GM18907 (cell line): ENCODE data around the gene DACT3.

ENCODE experiments used
- ATAC-seq: cut with Tn5 transposase; IDR thresholded peaks from one replicate; pipeline ENCODE4 v1.9.1; 2021; ENCODE audit warnings: mild to moderate bottlenecking, moderate library complexity; ENCODE audit not compliant: unreplicated experiment

Gene DACT3, protein sequence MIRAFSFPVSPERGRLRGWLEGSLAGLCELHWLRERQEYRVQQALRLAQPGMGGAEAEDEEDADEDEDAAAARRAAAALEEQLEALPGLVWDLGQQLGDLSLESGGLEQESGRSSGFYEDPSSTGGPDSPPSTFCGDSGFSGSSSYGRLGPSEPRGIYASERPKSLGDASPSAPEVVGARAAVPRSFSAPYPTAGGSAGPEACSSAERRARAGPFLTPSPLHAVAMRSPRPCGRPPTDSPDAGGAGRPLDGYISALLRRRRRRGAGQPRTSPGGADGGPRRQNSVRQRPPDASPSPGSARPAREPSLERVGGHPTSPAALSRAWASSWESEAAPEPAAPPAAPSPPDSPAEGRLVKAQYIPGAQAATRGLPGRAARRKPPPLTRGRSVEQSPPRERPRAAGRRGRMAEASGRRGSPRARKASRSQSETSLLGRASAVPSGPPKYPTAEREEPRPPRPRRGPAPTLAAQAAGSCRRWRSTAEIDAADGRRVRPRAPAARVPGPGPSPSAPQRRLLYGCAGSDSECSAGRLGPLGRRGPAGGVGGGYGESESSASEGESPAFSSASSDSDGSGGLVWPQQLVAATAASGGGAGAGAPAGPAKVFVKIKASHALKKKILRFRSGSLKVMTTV

GRCh38 chr19:46661020-46661731 lies at the start of gene DACT3:
Gene DACT3 (minus strand): TSS chr19:46661182. CDS start chr19:46661064, 118 bp downstream.
- ATAC-seq = peak; percentile 93

DNA sequence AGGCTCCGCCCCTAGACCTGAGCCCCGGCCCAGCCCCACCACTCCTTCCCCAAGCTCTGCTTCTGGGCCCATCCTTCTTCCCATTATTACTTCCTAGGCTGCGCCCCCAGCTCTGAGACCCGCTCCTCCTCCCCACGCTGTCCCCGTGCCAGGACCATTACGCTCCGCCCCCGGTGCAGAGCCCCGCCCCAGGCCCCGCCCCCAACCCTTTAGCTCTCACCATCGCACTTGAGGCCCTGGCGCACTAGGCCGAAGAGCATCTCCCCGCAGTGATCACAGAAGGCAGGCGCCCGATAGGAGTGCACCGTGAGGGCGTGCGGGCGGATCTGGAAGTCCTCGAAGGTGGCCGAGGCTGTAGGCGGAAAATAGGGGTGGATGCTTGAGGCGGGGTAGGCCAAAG lies 49.7 kb upstream of the DACT3 start:
- no peak for ATAC-seq

DNA sequence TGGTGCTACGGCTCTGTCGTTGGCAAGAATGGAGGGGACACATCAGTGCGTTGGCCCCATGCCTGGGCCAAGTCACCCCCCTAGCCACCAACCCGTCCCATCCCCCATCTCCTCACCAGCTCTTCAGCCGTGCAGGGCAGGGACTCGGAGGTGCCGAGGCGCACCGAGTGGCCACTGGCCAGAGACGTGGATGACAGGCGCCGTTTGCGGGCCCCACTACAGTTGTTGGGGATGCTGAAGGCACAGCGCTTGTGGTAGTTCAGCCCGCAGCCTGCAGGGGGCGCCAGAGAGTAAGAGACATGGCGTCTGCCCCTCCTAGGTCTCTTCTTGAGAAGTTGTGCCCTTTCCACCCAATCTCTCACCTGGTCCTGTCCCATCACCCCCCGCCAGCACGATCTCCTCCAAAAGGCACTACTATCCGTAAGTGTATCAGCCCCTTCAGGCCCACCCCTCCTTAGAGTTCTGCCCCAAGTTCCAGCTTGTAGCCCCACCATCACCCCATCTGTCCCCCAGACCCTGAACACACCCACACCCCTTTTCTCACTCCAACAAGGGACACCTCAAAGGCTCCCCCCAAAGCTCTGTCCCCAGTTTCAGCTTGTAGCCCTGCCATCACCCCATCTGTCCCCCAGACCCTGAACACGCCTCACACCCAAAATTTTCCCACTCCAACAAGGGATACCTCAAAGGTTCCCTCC lies 43.5 kb upstream of the DACT3 start:
- no peak for ATAC-seq

DNA sequence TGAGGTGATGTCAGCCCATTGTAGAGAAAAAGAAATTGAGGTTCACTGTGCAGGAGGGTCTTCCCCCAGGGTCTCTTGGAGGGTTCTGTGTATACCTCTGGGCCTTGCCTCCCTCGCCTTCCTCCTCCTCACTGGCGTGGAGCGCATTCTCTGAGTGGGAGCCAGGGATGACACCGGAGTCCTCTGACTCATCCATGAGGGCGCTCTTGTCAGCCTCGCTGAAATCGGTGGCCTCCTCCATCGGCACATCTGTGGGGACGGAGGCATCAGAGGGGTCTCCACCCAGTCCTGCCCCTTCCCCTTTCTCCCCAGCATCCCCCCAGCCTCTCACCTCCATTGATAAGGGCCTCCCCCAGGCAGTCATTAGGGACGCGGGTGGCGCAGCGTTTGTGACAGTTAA lies 39.7 kb upstream of the DACT3 start:
- ATAC-seq = no peak

DNA sequence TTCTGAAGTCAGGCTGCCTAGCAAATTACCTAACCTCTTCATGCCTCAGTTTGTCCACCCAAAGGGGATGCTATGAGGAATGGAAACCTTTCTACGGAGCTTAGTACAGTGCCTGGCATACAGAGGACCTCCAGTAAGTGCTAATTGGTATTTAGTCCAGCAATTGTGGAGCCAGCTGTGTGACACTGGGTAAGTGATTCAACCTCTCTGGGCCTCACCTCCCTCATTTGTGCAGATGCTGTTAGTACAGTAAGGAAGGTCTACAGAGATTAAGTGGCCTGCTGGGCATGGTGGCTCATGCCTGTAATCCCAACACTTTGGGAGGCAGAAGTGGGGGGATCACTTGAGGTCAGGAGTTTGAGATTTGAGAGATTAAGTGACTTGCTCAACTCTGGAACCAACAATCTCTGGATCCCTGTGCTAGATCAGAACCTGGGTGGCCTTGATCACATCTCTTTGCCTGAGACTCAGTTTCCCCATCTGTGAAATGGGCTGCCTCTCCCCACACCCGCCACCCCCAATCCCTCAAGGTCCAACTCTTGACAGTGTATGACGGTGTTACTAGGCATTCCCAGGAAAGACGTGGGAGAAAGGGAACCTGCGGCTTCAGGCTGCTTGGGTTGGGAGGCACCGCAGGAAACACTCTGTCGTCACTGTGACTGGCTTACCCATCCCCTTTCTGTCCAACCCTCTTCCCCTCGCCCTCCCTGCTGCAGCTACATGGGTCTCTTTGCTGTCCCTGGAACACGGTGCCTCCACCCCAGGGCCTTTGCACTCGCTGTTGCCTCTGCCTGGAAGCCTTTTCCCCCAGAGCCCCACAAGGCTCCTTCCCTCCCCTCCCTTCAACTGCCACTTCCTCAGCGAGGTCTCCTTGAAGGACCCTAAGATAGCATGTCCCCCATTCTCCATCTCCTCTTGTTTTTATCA lies 37.7 kb upstream of the DACT3 start:
- ATAC-seq = no peak

DNA sequence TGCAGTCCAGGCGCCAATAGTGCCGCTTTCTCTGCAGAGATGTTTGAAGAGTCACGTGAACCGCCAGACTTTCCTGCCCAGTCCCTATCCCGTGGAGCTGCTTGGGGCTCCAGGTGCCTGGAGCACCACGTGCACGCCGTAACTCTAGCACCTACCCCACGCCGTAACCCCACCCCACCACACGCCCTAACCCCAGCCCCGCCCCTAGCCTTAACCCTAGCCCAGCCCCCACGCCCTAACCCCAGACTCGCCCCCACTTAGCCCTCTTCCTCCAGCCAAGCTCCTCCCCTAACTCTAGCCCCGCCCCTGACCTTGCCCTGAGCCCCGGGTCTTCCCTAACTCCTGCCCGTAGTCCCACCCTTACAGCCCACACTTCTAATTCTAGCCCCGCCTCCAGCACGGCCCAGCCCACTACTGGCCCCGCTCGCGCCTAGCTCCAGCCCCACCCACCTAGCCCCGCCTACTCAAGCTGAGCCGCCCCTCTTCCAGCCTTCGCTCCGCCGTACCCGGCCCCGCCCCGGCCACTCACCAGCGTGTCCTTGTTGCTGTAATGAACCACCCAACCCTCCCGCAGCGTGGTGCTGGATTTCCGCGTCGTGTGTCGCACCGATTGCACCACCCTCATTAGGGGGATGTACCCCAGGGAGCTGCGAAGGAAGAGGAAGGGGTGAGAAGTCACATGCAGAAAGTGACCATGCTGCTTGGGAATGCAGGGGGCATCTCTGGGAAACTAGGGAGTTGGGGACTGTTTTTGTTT lies 36.4 kb upstream of the DACT3 start:
- ATAC-seq = no peak

DNA sequence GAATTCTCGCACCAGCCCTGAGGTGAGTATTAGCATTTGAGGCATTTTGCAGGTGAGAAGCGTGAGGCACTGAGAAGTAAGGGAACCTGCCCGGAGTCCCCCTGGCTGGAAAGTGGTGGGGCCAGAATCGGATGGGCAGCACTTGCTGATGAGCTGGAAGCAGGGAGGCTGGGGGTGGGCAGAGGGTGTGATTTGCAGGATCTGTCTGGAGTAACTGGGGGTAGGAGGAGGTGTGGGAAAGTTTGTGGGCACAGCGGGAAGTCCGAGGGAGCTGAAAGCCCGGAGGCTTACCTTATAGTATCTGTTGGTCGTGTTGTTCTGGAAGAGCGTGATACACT lies 35.9 kb upstream of the DACT3 start:
- ATAC-seq = no peak

DNA sequence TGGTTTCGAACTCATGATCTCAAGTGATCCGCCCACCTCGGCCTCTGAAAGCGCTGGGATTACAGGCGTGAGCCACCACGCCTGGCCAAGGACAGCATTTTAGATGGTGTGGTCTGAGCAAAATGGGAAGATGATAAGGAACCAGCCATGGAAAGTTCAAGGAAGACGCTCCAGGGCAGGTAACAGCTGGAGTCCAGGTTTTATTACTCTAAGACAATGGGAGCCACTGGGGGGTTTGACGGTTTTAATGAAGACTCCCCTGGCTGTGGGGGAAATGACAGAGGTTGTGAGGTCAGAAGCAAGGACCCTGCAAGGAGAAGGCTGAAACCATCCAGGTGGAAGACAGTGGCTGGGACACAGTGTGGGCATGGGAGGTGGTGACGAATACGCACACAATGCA lies 35.1 kb upstream of the DACT3 start:
- no peak for ATAC-seq

GRCh38 chr19:46693760-46694159 lies 32.8 kb upstream of the DACT3 start:
- ATAC-seq = no peak

DNA sequence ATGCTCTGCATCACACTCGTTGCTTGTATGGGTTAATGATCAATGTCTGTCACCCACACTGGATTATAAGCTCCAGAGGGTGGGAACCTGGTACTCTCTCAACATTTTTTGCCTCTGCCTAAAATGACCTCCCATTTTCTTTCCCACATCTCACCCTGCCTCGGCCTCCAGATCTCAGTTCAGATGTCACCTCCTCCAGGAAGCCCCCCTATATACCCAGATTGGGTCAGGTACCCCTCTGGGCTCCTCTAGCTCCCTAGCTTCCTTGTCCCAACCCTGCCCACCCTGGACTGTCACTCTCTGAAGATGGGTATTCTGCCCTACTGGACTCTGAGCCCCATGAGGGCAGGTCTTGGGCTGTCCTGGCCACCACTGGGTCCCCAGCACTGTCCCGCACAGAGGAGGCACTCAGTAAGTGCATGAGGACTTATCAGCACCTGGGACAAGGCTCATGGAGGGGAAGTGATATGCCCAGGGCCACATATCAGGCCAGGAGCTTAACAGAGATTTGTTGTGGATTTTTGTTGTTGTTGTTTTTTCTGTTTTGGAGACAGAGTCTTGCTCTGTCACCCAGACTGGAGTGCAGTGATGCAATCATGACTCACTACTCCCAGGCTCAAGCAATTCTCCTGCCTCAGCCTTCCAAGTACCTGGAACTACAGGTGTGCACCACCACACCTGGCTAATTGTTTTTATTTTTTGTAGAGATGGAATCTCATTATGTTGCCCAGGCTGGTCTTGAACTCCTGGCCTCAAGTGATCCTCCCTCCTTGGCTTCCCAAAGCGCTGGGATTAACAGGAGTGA lies 32.1 kb upstream of the DACT3 start:
- ATAC-seq = no peak

DNA sequence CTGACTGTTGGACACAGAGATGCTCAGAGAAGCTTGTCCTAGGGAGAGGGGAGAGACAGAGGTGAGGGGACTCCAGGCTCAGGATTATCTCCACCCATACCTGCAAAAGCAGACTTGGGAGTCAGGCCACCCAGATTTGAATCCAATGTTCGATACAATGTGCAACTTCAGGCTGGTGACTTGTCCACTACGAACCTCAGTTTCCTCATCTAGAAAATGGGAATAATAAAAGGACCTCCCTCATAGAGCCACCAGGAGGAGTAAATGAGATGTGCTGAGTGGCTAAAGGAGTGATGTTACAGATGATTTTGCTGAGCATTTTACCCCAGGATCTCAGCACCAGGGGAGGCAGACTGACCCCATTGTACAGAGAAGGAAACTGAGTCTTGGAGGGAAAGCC lies 31.0 kb upstream of the DACT3 start:
- ATAC-seq = no peak

DNA sequence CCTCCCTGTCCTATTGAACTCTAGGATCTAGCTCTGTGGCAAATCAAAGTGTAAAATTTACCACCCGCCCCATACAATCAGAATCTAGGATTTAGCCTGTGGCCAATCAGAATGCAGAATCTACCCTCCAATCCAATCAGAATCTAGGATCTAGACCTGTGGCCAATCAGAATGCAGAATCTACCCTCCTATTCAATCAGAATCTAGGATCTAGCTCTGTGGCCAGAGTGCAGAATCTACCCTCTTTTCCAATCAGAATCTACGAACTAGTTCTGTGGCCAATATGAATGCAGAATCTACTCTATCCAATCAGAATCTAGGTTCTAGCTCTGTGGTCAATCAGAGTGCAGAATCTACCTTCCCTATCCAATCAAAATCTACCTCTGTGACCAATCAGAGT lies 30.1 kb upstream of the DACT3 start:
- no peak for ATAC-seq

DNA sequence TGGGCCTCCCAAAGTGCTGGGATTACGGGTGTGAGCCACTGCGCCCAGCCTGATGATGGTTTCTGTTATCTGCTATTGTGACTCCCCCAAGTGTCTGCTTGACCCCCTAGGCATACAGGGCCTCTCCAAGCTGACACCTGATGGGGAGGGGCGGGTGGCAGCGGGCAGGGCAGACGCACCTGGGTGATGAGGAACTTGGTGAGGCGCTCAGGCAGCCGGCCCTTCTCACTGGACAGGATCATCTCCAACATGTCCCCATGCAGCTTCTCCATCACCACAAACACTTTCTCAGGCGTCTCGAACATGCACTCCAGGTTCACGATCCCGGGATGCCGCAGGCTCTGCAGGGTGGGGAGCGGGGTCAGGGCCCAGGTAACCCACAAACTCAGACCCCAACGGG lies 28.4 kb upstream of the DACT3 start:
- ATAC-seq = no peak

GRCh38 chr19:46687438-46688145 lies 26.6 kb upstream of the DACT3 start:
- ATAC-seq = no peak

DNA sequence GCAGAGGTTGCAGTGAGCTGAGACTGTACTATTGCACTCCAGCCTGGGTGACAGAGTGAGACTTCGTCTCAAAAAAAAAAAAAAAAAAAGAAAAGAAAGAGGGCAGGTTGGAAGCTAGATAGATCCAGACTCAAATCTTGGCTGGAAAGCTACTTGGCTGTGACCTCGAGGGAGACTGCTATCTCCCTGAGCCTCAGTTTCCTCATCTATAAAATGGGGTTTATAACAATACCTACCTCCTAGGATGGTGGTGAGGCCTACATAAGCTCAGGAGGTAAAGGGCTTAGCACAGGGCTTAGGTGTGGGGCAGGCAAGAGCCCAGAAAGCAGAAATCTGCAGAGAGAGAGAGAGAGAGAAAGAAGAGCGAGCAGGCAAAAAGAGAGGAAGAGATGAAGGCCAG lies 24.2 kb upstream of the DACT3 start:
- ATAC-seq = no peak

DNA sequence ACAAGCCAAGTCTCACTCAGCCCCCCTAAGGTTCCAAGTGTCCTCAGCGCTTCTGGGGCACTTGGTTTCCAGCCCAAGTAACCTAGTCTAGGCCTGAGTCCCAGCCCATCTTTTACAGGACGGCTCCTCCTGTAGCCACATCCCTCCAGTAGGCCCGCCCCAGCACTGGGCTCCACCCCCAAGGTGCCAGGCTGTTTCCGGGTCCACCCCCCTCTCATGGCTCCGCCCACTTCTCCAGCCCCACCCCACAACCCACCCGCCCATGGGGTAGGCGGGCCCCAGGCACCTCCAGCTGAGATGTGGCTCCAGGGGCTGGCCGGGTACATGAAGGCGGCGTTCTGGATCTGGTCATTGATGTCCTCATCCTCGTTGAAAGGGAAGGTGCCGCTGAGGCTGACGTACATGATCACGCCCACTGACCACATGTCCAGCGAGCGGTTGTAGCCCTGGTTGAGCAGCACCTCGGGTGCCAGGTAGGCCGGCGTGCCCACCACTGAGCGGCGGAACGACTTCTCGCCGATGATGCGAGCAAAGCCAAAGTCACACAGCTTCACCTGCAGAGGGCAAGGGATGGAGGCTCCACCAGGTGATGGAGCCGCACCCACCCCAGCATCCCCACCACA lies 17.2 kb upstream of the DACT3 start:
- no peak for ATAC-seq

GRCh38 chr19:46674416-46675178 lies 13.6 kb upstream of the DACT3 start:
- ATAC-seq = no peak
